ENCODE results near the gene C3orf52. TPM values are rescaled to one million over a fixed set of nuclear protein-coding genes. Genes with fewer than 3 reads are reported as not detected.
A peak's percentile ranks its signal among the peaks of the same experiment; 100 is the strongest.

C3orf52 gene
- total RNA-seq, 5 donors from 2014 or later (not counting 1 experiment from before 2014, with no cell fraction given), result 0.95 to 2.2 (median 1.5) TPM

DNA sequence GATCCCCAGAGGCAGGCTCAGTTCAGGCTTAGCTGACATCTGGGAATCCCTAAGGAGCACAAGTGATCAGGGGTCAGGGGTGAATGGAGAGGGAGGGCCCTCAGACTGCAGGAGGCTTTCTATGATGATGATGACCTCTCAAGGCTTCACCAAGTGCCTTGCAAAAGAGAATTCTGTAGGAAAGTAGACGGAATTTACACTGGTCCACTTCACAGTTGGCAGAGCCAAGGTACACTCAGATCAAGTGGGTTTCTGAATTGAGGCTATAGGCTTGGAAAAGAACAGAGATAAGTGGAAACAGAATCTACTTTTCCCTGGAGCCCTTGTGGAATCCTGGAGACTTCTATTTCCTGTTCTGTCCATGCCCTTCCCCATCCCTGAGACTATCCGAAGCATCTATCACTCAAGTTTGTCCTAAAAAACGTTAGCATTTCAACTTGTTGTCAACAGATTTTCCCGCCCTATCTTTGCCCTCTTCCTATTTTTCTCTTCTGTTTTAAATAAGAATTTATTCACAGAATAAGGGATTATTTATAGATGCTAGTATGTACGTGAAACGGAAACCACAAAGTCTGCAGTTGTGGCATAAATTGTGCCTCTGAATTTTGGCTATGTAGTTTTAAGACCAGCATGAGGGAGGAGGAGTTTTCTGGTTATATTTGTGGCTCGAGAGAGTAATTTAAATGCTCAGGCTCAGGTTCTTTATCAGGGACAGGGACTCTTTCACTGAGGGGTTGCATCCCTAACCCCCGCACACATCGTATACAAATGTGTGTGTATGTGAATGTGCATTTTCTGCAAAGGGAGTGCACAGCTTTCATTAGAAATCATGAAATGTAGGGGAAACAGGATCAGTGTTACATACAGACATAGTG lies 34.0 kb downstream of the C3orf52 start:
- H3K27ac ChIP-seq (ENCODE audit: low read length), result peak overlapping the region; percentile 3
- H3K36me3 ChIP-seq (ENCODE audit: control insufficient read depth in 2 of 2, extremely low read depth in 1 of 2, insufficient read depth in 1 of 2, low read length in 1 of 2), result peaks cover 0 to 26% of the 10 kb centered on the region in 2 donors
- H3K4me3 ChIP-seq (ENCODE audit: control insufficient read depth in 1 of 2, extremely low read depth in 1 of 2, low read length in 1 of 2), result no peak overlapping the region
- WGBS (ENCODE audit: insufficient coverage), result 40% methylated on average over 4 of the region's 9 CpGs
- Mint-ChIP-seq H3K36me3 (peaks cover 27% of the 10 kb centered on the region), H3K9me3 (no peaks in the 10 kb centered on the region), H3K4me3 (peak overlapping the region; percentile 4 to 43 (median 36)), H3K27me3 (no peaks in the 10 kb centered on the region), H3K4me1 (peaks cover 56 to 67% (median 64%) of the 10 kb centered on the region in 3 donors), H3K27ac (peak overlapping the region; percentile 78 to 84)
- no peaks in the 10 kb centered on the region for H3K9me3 ChIP-seq
- peaks cover 12 to 37% of the 10 kb centered on the region in 2 experiments for H3K4me1 ChIP-seq (ENCODE audit: control insufficient read depth in 1 of 2, extremely low read depth in 1 of 2, insufficient read depth in 2 of 2, low read length in 2 of 2)
- POLR2A ChIA-PET, result no interaction called here
- no peaks in the 10 kb centered on the region for H3K27me3 ChIP-seq (replicated peaks in 1 of 2; ENCODE audit: control insufficient read depth in 2 of 2, extremely low read depth in 1 of 2, insufficient read depth in 2 of 2, low read length in 1 of 2)
- DNase-seq, result peak in 1 of 35 experiments; percentile 50
- CTCF ChIA-PET, result interaction anchor here in 1 of 2 donors (1.0 kb wide), 1 partner anchor 18 kb away, joined by 3 read pairs; no protein-coding TSS in a partner anchor
- peak in 3 of 4 experiments; percentile 60 to 90 (median 74) for ATAC-seq (replicated peaks in 1 of 4)

DNA sequence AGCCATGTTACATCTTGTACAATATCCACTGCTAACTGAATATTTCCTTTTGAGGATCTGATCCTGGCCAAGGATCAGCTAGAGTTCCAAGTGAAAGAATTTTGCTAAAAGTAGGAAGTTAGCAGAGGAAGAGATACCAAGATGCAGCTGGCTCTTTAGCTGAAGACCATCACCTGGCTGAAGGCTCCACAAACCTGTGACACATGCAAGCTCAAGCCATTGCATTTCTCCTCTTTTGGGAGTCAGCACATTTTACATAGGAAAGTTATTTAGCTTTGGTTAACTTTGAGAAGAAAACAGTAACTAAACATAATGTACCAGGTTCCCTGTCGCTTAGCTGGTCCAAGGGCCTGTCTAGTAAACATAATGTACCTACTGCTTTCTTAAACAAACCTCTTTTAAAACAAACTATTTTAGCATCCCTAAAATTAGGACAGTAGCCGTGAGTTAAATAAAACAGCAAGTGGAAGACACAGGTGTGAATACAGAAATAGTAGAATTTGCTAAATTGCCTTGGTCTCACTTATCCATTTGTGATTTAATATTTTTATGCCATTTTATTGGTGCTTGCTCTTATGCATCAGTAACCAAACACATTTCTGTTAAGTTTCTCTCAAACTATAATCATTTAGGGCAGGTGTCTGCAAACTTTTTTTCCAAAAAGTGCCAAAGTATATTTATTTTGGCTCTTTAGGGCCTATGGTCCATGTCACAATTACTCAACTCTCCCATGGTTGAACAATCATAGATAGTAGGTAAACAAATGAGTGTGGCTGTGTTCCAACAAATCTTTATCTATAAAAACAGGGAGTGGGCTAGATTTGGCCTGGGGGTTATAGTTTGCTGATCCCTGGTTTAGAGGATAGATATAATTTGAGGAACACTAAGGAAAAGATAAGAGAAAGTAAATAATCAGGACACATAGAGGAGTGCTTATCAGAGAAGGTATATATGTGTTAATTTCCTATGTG lies 35.7 kb downstream of the C3orf52 start:
- ChIA-PET CTCF (interaction anchor here (0.7 to 1.5 kb wide), 3 partner anchors 10 to 201 kb away, joined by 3 to 7 read pairs (median 4); no protein-coding TSS in a partner anchor), POLR2A (interaction anchor here in 1 of 2 donors (0.6 kb wide), 1 partner anchor 50 kb away, joined by 3 read pairs; no protein-coding TSS in a partner anchor)
- H3K36me3 ChIP-seq (ENCODE audit: control insufficient read depth in 2 of 2, extremely low read depth in 1 of 2, insufficient read depth in 1 of 2, low read length in 1 of 2), result peaks cover 0 to 31% of the 10 kb centered on the region in 2 donors
- DNase-seq (no peak), ATAC-seq (replicated peaks in 1 of 4) (no peak)
- WGBS (ENCODE audit: insufficient coverage), result no CpG with 5 or more reads among the region's 2 CpGs
- peak overlapping the region; percentile 23 to 49 for H3K27ac Mint-ChIP-seq
- no peaks in the 10 kb centered on the region for H3K27me3 ChIP-seq (replicated peaks in 1 of 2; ENCODE audit: control insufficient read depth in 2 of 2, extremely low read depth in 1 of 2, insufficient read depth in 2 of 2, low read length in 1 of 2)
- no peaks in the 10 kb centered on the region for H3K9me3 Mint-ChIP-seq
- no peak overlapping the region for H3K4me3 Mint-ChIP-seq
- peaks cover 40% of the 10 kb centered on the region for H3K36me3 Mint-ChIP-seq
- no peaks in the 10 kb centered on the region for H3K27me3 Mint-ChIP-seq
- H3K4me1 Mint-ChIP-seq, result peaks cover 71 to 84% (median 78%) of the 10 kb centered on the region in 3 donors
- no peak overlapping the region for H3K4me3 ChIP-seq (ENCODE audit: control insufficient read depth in 1 of 2, extremely low read depth in 1 of 2, low read length in 1 of 2)
- no peaks in the 10 kb centered on the region for H3K9me3 ChIP-seq
- H3K4me1 ChIP-seq (ENCODE audit: control insufficient read depth in 1 of 2, extremely low read depth in 1 of 2, insufficient read depth in 2 of 2, low read length in 2 of 2), result peaks cover 19 to 43% of the 10 kb centered on the region in 2 experiments
- no peak overlapping the region for H3K27ac ChIP-seq (ENCODE audit: low read length)

DNA sequence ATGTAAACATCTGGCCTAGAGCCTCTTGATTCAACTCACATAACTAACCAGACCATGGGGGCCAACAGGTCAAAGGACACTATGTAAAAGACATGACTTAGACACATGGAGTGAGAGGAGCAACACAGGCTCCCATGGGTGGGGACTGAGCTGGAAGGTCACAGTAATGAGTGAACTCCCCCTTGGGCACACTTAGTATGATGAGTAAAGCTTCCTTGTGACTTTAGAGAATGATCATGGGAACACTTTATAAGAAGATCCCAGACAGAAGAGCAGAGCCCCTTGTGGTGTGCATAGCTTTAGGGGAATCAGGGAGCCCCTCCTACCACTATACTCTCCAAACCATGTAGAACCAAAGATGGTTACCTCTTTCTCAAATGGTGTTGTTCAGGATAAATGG lies 36.7 kb downstream of the C3orf52 start:
- no peak for DNase-seq

DNA sequence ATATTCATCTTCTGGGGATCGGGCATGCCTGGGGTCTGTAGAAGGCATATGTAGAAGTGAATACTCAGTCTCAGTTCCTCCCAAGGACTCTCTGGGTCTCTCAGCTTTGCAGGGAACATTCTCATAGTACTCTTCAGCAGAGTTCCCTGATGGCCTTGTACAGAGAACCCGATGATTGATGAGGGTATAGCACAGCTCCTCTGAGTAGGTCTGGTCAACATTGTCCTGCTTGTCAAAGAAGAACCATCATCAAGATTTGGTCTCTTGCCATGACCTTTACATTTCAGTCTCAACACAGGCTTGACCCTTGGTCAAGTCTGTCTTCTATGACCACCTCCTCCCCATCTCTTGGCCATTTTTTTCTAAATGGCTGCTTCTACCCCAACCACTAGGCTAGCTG lies 37.4 kb downstream of the C3orf52 start:
- Histone ChIP-seq H3K27me3 (replicated peaks in 1 of 2; ENCODE audit: control insufficient read depth in 2 of 2, extremely low read depth in 1 of 2, insufficient read depth in 2 of 2, low read length in 1 of 2) (no peaks in the 10 kb centered on the region), H3K36me3 (ENCODE audit: control insufficient read depth in 2 of 2, extremely low read depth in 1 of 2, insufficient read depth in 1 of 2, low read length in 1 of 2) (peaks cover 0 to 31% of the 10 kb centered on the region in 2 donors), H3K4me3 (ENCODE audit: control insufficient read depth in 1 of 2, extremely low read depth in 1 of 2, low read length in 1 of 2) (no peak overlapping the region), H3K4me1 (ENCODE audit: control insufficient read depth in 1 of 2, extremely low read depth in 1 of 2, insufficient read depth in 2 of 2, low read length in 2 of 2) (peaks cover 26 to 54% of the 10 kb centered on the region in 2 experiments), H3K27ac (ENCODE audit: low read length) (no peak overlapping the region), H3K9me3 (no peaks in the 10 kb centered on the region)
- ATAC-seq (replicated peaks in 1 of 4) (no peak), DNase-seq (no peak)
- ChIA-PET POLR2A (interaction anchor here in 1 of 2 donors (1.2 kb wide), 1 partner anchor 13 kb away, joined by 3 read pairs; no protein-coding TSS in a partner anchor), CTCF (interaction anchor here (0.8 to 3.3 kb wide), 3 partner anchors 9 to 12 kb away, joined by 3 to 17 read pairs (median 6); partner anchors contain the start of gene GCSAM (in 1 of the 2))
- peaks cover 40% of the 10 kb centered on the region for H3K36me3 Mint-ChIP-seq
- WGBS (ENCODE audit: insufficient coverage), result 83% methylated on average over 2 of the region's 2 CpGs
- H3K27ac Mint-ChIP-seq, result peak overlapping the region; percentile 52 to 74
- H3K4me1 Mint-ChIP-seq, result peaks cover 76 to 84% (median 82%) of the 10 kb centered on the region in 3 donors
- H3K4me3 Mint-ChIP-seq, result no peak overlapping the region
- no peaks in the 10 kb centered on the region for H3K27me3 Mint-ChIP-seq
- no peaks in the 10 kb centered on the region for H3K9me3 Mint-ChIP-seq

More for the DNA sequence above, 36.7 kb downstream of the C3orf52 start:
- CTCF ChIA-PET, result interaction anchor here (1.5 to 3.3 kb wide), 2 partner anchors 11 kb away, joined by 6 to 17 read pairs; no protein-coding TSS in a partner anchor
- Histone ChIP-seq H3K27me3 (replicated peaks in 1 of 2; ENCODE audit: control insufficient read depth in 2 of 2, extremely low read depth in 1 of 2, insufficient read depth in 2 of 2, low read length in 1 of 2) (no peaks in the 10 kb centered on the region), H3K4me3 (ENCODE audit: control insufficient read depth in 1 of 2, extremely low read depth in 1 of 2, low read length in 1 of 2) (no peak overlapping the region), H3K27ac (ENCODE audit: low read length) (no peak overlapping the region), H3K36me3 (ENCODE audit: control insufficient read depth in 2 of 2, extremely low read depth in 1 of 2, insufficient read depth in 1 of 2, low read length in 1 of 2) (peaks cover 0 to 31% of the 10 kb centered on the region in 2 donors), H3K4me1 (ENCODE audit: control insufficient read depth in 1 of 2, extremely low read depth in 1 of 2, insufficient read depth in 2 of 2, low read length in 2 of 2) (peaks cover 22 to 53% of the 10 kb centered on the region in 2 experiments), H3K9me3 (no peaks in the 10 kb centered on the region)
- no peak overlapping the region for H3K27ac Mint-ChIP-seq
- H3K4me3 Mint-ChIP-seq, result no peak overlapping the region
- H3K9me3 Mint-ChIP-seq, result no peaks in the 10 kb centered on the region
- ATAC-seq (replicated peaks in 1 of 4), result no peak
- peaks cover 40% of the 10 kb centered on the region for H3K36me3 Mint-ChIP-seq
- H3K27me3 Mint-ChIP-seq, result no peaks in the 10 kb centered on the region
- peaks cover 73 to 84% (median 80%) of the 10 kb centered on the region in 3 donors for H3K4me1 Mint-ChIP-seq
- POLR2A ChIA-PET, result interaction anchor here (0.8 to 1.2 kb wide), 2 partner anchors 14 to 16 kb away, joined by 3 read pairs; no protein-coding TSS in a partner anchor

DNA sequence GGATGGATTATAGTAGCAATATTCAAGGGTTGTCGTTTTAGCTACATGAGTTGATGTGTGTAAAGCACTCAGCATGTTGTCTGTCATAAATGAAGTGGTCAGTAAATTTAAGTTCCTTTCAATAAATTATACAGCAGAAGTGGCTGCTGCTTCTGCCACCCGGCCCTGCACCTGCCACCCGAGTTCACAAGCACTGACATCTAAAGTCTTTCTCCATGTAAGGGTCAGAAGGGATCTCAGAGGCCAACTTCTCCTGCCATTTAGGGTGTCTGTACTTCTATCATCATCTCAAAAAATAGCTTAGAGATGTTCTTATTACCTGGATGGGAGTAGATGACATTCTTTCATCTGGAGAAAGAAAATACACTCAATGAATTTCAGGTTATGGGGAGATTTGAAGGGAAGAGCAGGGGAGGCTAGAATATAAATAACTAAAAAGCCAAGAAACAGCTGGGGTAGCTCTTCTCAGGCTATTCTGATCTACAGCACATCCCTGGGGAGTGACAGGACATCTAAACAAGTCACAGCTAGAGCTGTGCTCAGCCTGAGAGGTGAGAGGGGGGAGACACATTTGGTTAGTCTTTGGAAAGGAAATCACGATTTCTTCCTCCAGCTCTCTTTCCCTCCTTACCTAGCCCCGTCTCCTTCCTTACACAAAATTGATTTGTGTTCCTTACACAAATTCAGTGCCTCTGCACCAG lies 38.9 kb downstream of the C3orf52 start:
- DNase-seq (no peak), ATAC-seq (replicated peaks in 1 of 4) (no peak)
- Histone ChIP-seq H3K36me3 (ENCODE audit: control insufficient read depth in 2 of 2, extremely low read depth in 1 of 2, insufficient read depth in 1 of 2, low read length in 1 of 2) (peaks cover 0 to 31% of the 10 kb centered on the region in 2 donors), H3K9me3 (no peaks in the 10 kb centered on the region), H3K4me1 (ENCODE audit: control insufficient read depth in 1 of 2, extremely low read depth in 1 of 2, insufficient read depth in 2 of 2, low read length in 2 of 2) (peaks cover 30 to 55% of the 10 kb centered on the region in 2 experiments), H3K27ac (ENCODE audit: low read length) (no peak overlapping the region), H3K4me3 (ENCODE audit: control insufficient read depth in 1 of 2, extremely low read depth in 1 of 2, low read length in 1 of 2) (no peak overlapping the region), H3K27me3 (replicated peaks in 1 of 2; ENCODE audit: control insufficient read depth in 2 of 2, extremely low read depth in 1 of 2, insufficient read depth in 2 of 2, low read length in 1 of 2) (no peaks in the 10 kb centered on the region)
- H3K27me3 Mint-ChIP-seq, result no peaks in the 10 kb centered on the region
- 60% methylated on average over 1 of the region's 5 CpGs for WGBS (ENCODE audit: insufficient coverage)
- POLR2A ChIA-PET, result interaction anchor here (0.7 to 1.3 kb wide), 3 partner anchors 9 to 14 kb away, joined by 3 read pairs; no protein-coding TSS in a partner anchor
- CTCF ChIA-PET, result interaction anchor here (0.6 to 3.3 kb wide), 6 partner anchors 11 to 896 kb away, joined by 3 to 17 read pairs (median 6); no protein-coding TSS in a partner anchor
- no peaks in the 10 kb centered on the region for H3K9me3 Mint-ChIP-seq
- H3K36me3 Mint-ChIP-seq, result peaks cover 40% of the 10 kb centered on the region
- H3K4me1 Mint-ChIP-seq, result peaks cover 76 to 84% (median 82%) of the 10 kb centered on the region in 3 donors
- peak overlapping the region; percentile 34 to 82 for H3K27ac Mint-ChIP-seq
- H3K4me3 Mint-ChIP-seq, result no peak overlapping the region
